ENCODE measurements around the gene AP3S1. TPM values are rescaled to one million over a fixed set of nuclear protein-coding genes. Genes with fewer than 3 reads are reported as not detected.

Gene AP3S1
- total RNA-seq, 4 donors from 2014 or later, result 59.2 to 207 (median 149) TPM

- no peaks in the 10 kb centered on the region for H3K4me1 ChIP-seq
- 65 to 80% methylated on average over 2 of the region's 2 CpGs for WGBS, 2 donors
- H3K27me3 ChIP-seq, result no peaks in the 10 kb centered on the region
- no peak for TF ChIP-seq POLR2A (IDR thresholded peaks at IDR 0.05)
- TF ChIP-seq, protein P1, sequence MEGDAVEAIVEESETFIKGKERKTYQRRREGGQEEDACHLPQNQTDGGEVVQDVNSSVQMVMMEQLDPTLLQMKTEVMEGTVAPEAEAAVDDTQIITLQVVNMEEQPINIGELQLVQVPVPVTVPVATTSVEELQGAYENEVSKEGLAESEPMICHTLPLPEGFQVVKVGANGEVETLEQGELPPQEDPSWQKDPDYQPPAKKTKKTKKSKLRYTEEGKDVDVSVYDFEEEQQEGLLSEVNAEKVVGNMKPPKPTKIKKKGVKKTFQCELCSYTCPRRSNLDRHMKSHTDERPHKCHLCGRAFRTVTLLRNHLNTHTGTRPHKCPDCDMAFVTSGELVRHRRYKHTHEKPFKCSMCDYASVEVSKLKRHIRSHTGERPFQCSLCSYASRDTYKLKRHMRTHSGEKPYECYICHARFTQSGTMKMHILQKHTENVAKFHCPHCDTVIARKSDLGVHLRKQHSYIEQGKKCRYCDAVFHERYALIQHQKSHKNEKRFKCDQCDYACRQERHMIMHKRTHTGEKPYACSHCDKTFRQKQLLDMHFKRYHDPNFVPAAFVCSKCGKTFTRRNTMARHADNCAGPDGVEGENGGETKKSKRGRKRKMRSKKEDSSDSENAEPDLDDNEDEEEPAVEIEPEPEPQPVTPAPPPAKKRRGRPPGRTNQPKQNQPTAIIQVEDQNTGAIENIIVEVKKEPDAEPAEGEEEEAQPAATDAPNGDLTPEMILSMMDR (IDR thresholded peaks at IDR 0.05), result no peak
- no peak overlapping the region for H3K27ac ChIP-seq
- H3K4me3 ChIP-seq (replicated peaks in 1 of 3), result no peak overlapping the region
- intact Hi-C loops (cut with DNase I), result no loop called here
- no peak for DNase-seq
- H3K9me3 ChIP-seq, result no peaks in the 10 kb centered on the region
- H3K36me3 ChIP-seq, result no peaks in the 10 kb centered on the region
Measured at GRCh38 chr5:115809946-115810345, 31.8 kb upstream of the AP3S1 start.

- DNase-seq, result no peak
- Histone ChIP-seq H3K27ac (no peak overlapping the region), H3K9me3 (no peaks in the 10 kb centered on the region), H3K4me3 (replicated peaks in 1 of 3) (no peak overlapping the region), H3K4me1 (peaks cover 0 to 3% of the 10 kb centered on the region in 2 donors), H3K36me3 (no peaks in the 10 kb centered on the region), H3K27me3 (no peaks in the 10 kb centered on the region)
- intact Hi-C loops (cut with DNase I), result no loop called here
- no peak for TF ChIP-seq POLR2A (IDR thresholded peaks at IDR 0.05)
- TF ChIP-seq, protein P1 (IDR thresholded peaks at IDR 0.05), result no peak
Measured at GRCh38 chr5:115810761-115811160, 31.0 kb upstream of the AP3S1 start.

DNA sequence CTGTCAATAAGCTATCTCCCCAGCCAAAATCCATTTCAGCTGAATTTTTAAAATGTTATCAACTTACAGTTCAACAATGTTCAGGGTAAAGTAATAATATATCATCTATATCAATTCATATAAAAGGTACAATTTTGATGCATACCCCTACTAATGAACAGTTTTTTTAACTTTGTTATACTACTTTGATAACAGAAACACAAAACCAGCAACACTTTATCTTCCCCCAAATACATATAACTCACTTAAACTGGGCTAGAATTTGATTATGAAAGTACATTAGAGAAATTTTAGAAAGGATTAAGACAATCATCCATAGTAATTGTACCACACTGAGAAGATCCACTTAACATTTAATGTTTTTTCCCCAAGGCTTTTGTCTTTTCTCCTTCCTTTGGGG lies 30.3 kb upstream of the AP3S1 start:
- no peak overlapping the region for H3K4me3 ChIP-seq (replicated peaks in 1 of 3)
- intact Hi-C loops (cut with DNase I), result no loop called here

GRCh38 chr5:115812372-115812771 lies 29.4 kb upstream of the AP3S1 start:
- no peak for DNase-seq
- intact Hi-C loops (cut with DNase I), result no loop called here
- peaks cover 4 to 13% of the 10 kb centered on the region in 2 donors for H3K4me1 ChIP-seq
- H3K4me3 ChIP-seq (replicated peaks in 1 of 3), result no peak overlapping the region
- H3K27ac ChIP-seq, result no peak overlapping the region
- H3K9me3 ChIP-seq, result no peaks in the 10 kb centered on the region
- no peaks in the 10 kb centered on the region for H3K36me3 ChIP-seq
- TF ChIP-seq POLR2A (IDR thresholded peaks at IDR 0.05), result no peak
- TF ChIP-seq, protein P1 (IDR thresholded peaks at IDR 0.05), result no peak
- H3K27me3 ChIP-seq, result no peaks in the 10 kb centered on the region
- 82 to 96% methylated on average over 1 of the region's 1 CpG for WGBS, 2 donors

More for the DNA sequence above, 30.3 kb upstream of the AP3S1 start:
- no peak overlapping the region for H3K27ac ChIP-seq
- DNase-seq, result no peak
- H3K27me3 ChIP-seq, result no peaks in the 10 kb centered on the region
- H3K4me1 ChIP-seq, result peaks cover 4 to 10% of the 10 kb centered on the region in 2 donors
- TF ChIP-seq, protein P1 (IDR thresholded peaks at IDR 0.05), result no peak
- TF ChIP-seq POLR2A (IDR thresholded peaks at IDR 0.05), result no peak
- no peaks in the 10 kb centered on the region for H3K9me3 ChIP-seq
- H3K36me3 ChIP-seq, result no peaks in the 10 kb centered on the region

GRCh38 chr5:115813719-115814118 lies 28.0 kb upstream of the AP3S1 start:
- Histone ChIP-seq H3K36me3 (no peaks in the 10 kb centered on the region), H3K27ac (no peak overlapping the region), H3K4me1 (peaks cover 4 to 13% of the 10 kb centered on the region in 2 donors), H3K27me3 (no peaks in the 10 kb centered on the region), H3K4me3 (replicated peaks in 1 of 3) (no peak overlapping the region), H3K9me3 (no peaks in the 10 kb centered on the region)
- 80 to 85% methylated on average over 5 of the region's 5 CpGs for WGBS, 2 donors
- intact Hi-C loops (cut with DNase I), result no loop called here
- DNase-seq, result no peak
- TF ChIP-seq POLR2A (IDR thresholded peaks at IDR 0.05), result no peak
- TF ChIP-seq, protein P1 (IDR thresholded peaks at IDR 0.05), result no peak
